Measurements from ENCODE around the gene PHYKPL.

The PHYKPL gene

GRCh38 chr5:178176791-178177190 is 55.8 kb downstream of the PHYKPL start:
- no peaks in the 10 kb centered on the region for H3K4me1 Mint-ChIP-seq
- DNase-seq, result no peak
- H3K9me3 Mint-ChIP-seq, result no peaks in the 10 kb centered on the region

GRCh38 chr5:178174456-178174855 is 58.1 kb downstream of the PHYKPL start:
- no peaks in the 10 kb centered on the region for H3K36me3 Mint-ChIP-seq
- H3K9me3 Mint-ChIP-seq, result no peaks in the 10 kb centered on the region
- H3K4me1 Mint-ChIP-seq, result no peaks in the 10 kb centered on the region
- no peak overlapping the region for H3K4me3 Mint-ChIP-seq
- peaks cover 5 to 12% of the 10 kb centered on the region in 2 donors for H3K27me3 Mint-ChIP-seq
- H3K27ac Mint-ChIP-seq, result no peak overlapping the region
- no peak for DNase-seq
- ATAC-seq (replicated peaks), result no peak

More at GRCh38 chr5:178176791-178177190, 55.8 kb downstream of the PHYKPL start:
- H3K4me3 Mint-ChIP-seq, result no peak overlapping the region
- peaks cover 5 to 15% of the 10 kb centered on the region in 2 donors for H3K27me3 Mint-ChIP-seq
- no peaks in the 10 kb centered on the region for H3K36me3 Mint-ChIP-seq
- ATAC-seq (replicated peaks), result no peak
- H3K27ac Mint-ChIP-seq, result no peak overlapping the region

GRCh38 chr5:178170455-178170854 is 62.1 kb downstream of the PHYKPL start:
- no peak for DNase-seq

GRCh38 chr5:178165581-178165980 is 67.0 kb downstream of the PHYKPL start:
- DNase-seq, result no peak
- Mint-ChIP-seq H3K27me3 (peaks cover 11 to 25% of the 10 kb centered on the region in 2 donors), H3K4me3 (no peak overlapping the region), H3K9me3 (no peaks in the 10 kb centered on the region), H3K4me1 (peaks cover 9 to 12% of the 10 kb centered on the region in 2 donors), H3K27ac (no peak overlapping the region), H3K36me3 (no peaks in the 10 kb centered on the region)
- ATAC-seq (replicated peaks), result no peak

More at GRCh38 chr5:178170455-178170854, 62.1 kb downstream of the PHYKPL start:
- H3K4me3 Mint-ChIP-seq, result no peak overlapping the region
- H3K9me3 Mint-ChIP-seq, result no peaks in the 10 kb centered on the region
- no peak for ATAC-seq (replicated peaks)
- H3K36me3 Mint-ChIP-seq, result no peaks in the 10 kb centered on the region
- H3K27ac Mint-ChIP-seq, result no peak overlapping the region
- no peaks in the 10 kb centered on the region for H3K4me1 Mint-ChIP-seq
- H3K27me3 Mint-ChIP-seq, result peaks cover 0 to 1% of the 10 kb centered on the region in 2 donors

GRCh38 chr5:178163772-178164735 is 68.5 kb downstream of the PHYKPL start:
- Mint-ChIP-seq H3K27ac (peak overlapping the region; percentile 47), H3K4me1 (peaks cover 9 to 12% of the 10 kb centered on the region in 2 donors), H3K36me3 (no peaks in the 10 kb centered on the region), H3K27me3 (peaks cover 11 to 25% of the 10 kb centered on the region in 2 donors), H3K4me3 (peak overlapping the region; percentile 42 to 61), H3K9me3 (no peaks in the 10 kb centered on the region)
- DNase-seq (peak; percentile 86), ATAC-seq (replicated peaks) (peak; percentile 99)

GRCh38 chr5:178162481-178162880 is 70.1 kb downstream of the PHYKPL start:
- Mint-ChIP-seq H3K27ac (no peak overlapping the region), H3K9me3 (no peaks in the 10 kb centered on the region), H3K4me3 (no peak overlapping the region), H3K4me1 (peaks cover 9 to 12% of the 10 kb centered on the region in 2 donors), H3K27me3 (peaks cover 11 to 25% of the 10 kb centered on the region in 2 donors), H3K36me3 (no peaks in the 10 kb centered on the region)
- ATAC-seq (replicated peaks) (no peak), DNase-seq (no peak)

- no peak for ATAC-seq (replicated peaks)
- Mint-ChIP-seq H3K36me3 (no peaks in the 10 kb centered on the region), H3K4me3 (no peak overlapping the region), H3K9me3 (no peaks in the 10 kb centered on the region), H3K27me3 (peaks cover 11 to 21% of the 10 kb centered on the region in 2 donors), H3K27ac (no peak overlapping the region), H3K4me1 (peaks cover 9 to 12% of the 10 kb centered on the region in 2 donors)
- no peak for DNase-seq
Observed at GRCh38 chr5:178160176-178160575, 72.4 kb downstream of the PHYKPL start.
